Natural killer cell treated with Interleukin-12 subunit alpha and Interleukin-12 subunit beta and Interleukin-15 and Interleukin-18, amount 100 ng/mL, for 72 hours (primary cell): Measurements from ENCODE around the gene CFL2. TPM values are rescaled to one million over a fixed set of nuclear protein-coding genes. Genes with fewer than 3 reads are reported as not detected.
"Not testable (repeated sequence)": the region's sequence is repeated elsewhere in the genome, so short reads cannot be mapped to it uniquely, and the experiment has no call there.

Source experiments
- ATAC-seq, 2 donors: fragments of 150-1000 bp; cut with Tn5 transposase in 1 of 2; sonication (Bioruptor Pico), chemical (Tn5 transposase) in 1 of 2; 2 replicates each; pipeline ENCODE4 v1.10.0; 2021
- DNase-seq: peaks from one replicate; pipeline ENCODE4 v3.0.0; 2022; ENCODE audit warnings: low spot score
- H3K27ac Mint-ChIP-seq, 2 donors: 1 replicate in 1 of 2; 2 replicates in 1 of 2; pipeline ENCODE4 v1.8.0; 2022; ENCODE audit warnings: mixed read lengths in 2 of 2, mild to moderate bottlenecking in 1 of 2, moderate library complexity in 1 of 2
- H3K27me3 Mint-ChIP-seq, 2 donors: 1 replicate in 1 of 2; 2 replicates in 1 of 2; pipeline ENCODE4 v1.8.0; 2022; ENCODE audit warnings: mixed read lengths in 2 of 2
- H3K36me3 Mint-ChIP-seq: one replicate; pipeline ENCODE4 v1.8.0; 2022; ENCODE audit warnings: mixed read lengths
- H3K4me1 Mint-ChIP-seq, 2 donors: 1 replicate in 1 of 2; 2 replicates in 1 of 2; pipeline ENCODE4 v1.8.0; 2022; ENCODE audit warnings: low read depth in 2 of 2, mixed read lengths in 2 of 2, mild to moderate bottlenecking in 1 of 2
- H3K4me3 Mint-ChIP-seq: one replicate; pipeline ENCODE4 v1.8.0; 2022; ENCODE audit warnings: mixed read lengths
- H3K9me3 Mint-ChIP-seq: 2 replicates; pipeline ENCODE4 v1.8.0; 2022; ENCODE audit warnings: mixed read lengths
- total RNA-seq, 2 donors: library from RNA; stranded (reverse); gene quantifications; one replicate each; pipeline ENCODE4 v1.2.3, GENCODE V29; 2022

CFL2 gene
- 1 to 10 TPM; 8.6 to 8.8 TPM for total RNA-seq

GRCh38 chr14:34714320-34715126 is at the start of gene CFL2:
Gene CFL2 (minus strand): TSS chr14:34714593. CDS start chr14:34714540, 53 bp downstream.
- Mint-ChIP-seq H3K27me3 (peaks cover 0 to 5% of the 10 kb centered on the region in 2 donors), H3K36me3 (peaks cover 6% of the 10 kb centered on the region), H3K4me3 (peak within 1 kb of the TSS; percentile 89), H3K4me1 (peaks cover 18 to 23% of the 10 kb centered on the region in 2 donors), H3K27ac (peak within 1 kb of the TSS; percentile 72 to 92), H3K9me3 (no peaks in the 10 kb centered on the region)
- DNase-seq = peak; percentile 79
- ATAC-seq = peak; percentile 95 to 97

- Mint-ChIP-seq H3K36me3 (peaks cover 9% of the 10 kb centered on the region), H3K27ac (peak overlapping the region in 1 of 2 donors; percentile 1), H3K27me3 (no peaks in the 10 kb centered on the region), H3K4me3 (no peak overlapping the region), H3K4me1 (no peaks in the 10 kb centered on the region), H3K9me3 (no peaks in the 10 kb centered on the region)
- DNase-seq (no peak), ATAC-seq (no peak)
Measured at GRCh38 chr14:34755215-34755614, 40.8 kb upstream of the CFL2 start.

GRCh38 chr14:34754687-34755086 is 40.3 kb upstream of the CFL2 start:
- H3K27ac Mint-ChIP-seq = no peak overlapping the region
- H3K36me3 Mint-ChIP-seq = peaks cover 6% of the 10 kb centered on the region
- no peaks in the 10 kb centered on the region for H3K9me3 Mint-ChIP-seq
- no peaks in the 10 kb centered on the region for H3K4me1 Mint-ChIP-seq
- H3K27me3 Mint-ChIP-seq = no peaks in the 10 kb centered on the region
- no peak overlapping the region for H3K4me3 Mint-ChIP-seq
- ATAC-seq = no peak
- no peak for DNase-seq

- no peak for ATAC-seq
- Mint-ChIP-seq H3K27me3 (no peaks in the 10 kb centered on the region), H3K4me1 (peaks cover 0 to 3% of the 10 kb centered on the region in 2 donors), H3K9me3 (no peaks in the 10 kb centered on the region), H3K36me3 (peaks cover 6% of the 10 kb centered on the region), H3K27ac (no peak overlapping the region), H3K4me3 (no peak overlapping the region)
- DNase-seq = no peak
Measured at GRCh38 chr14:34750670-34751069, 36.3 kb upstream of the CFL2 start.

GRCh38 chr14:34750233-34750632 is 35.8 kb upstream of the CFL2 start:
- Mint-ChIP-seq H3K36me3 (peaks cover 2% of the 10 kb centered on the region), H3K4me3 (no peak overlapping the region), H3K27me3 (no peaks in the 10 kb centered on the region), H3K27ac (no peak overlapping the region), H3K4me1 (peaks cover 0 to 3% of the 10 kb centered on the region in 2 donors), H3K9me3 (no peaks in the 10 kb centered on the region)
- ATAC-seq (no peak), DNase-seq (no peak)

- H3K4me3 Mint-ChIP-seq = no peak overlapping the region
- no peak for DNase-seq
- H3K27ac Mint-ChIP-seq = no peak overlapping the region
- H3K36me3 Mint-ChIP-seq = no peaks in the 10 kb centered on the region
- no peaks in the 10 kb centered on the region for H3K27me3 Mint-ChIP-seq
- peaks cover 0 to 3% of the 10 kb centered on the region in 2 donors for H3K4me1 Mint-ChIP-seq
- no peak for ATAC-seq
- no peaks in the 10 kb centered on the region for H3K9me3 Mint-ChIP-seq
Measured at GRCh38 chr14:34749408-34749807, 35.0 kb upstream of the CFL2 start.

GRCh38 chr14:34742270-34743115 is 28.1 kb upstream of the CFL2 start:
- no peaks in the 10 kb centered on the region for H3K36me3 Mint-ChIP-seq
- ATAC-seq (no peak), DNase-seq (no peak)
- no peaks in the 10 kb centered on the region for H3K9me3 Mint-ChIP-seq
- no peak overlapping the region for H3K27ac Mint-ChIP-seq
- H3K4me3 Mint-ChIP-seq = peak overlapping the region; percentile 25
- H3K27me3 Mint-ChIP-seq = no peaks in the 10 kb centered on the region
- peaks cover 18 to 22% of the 10 kb centered on the region in 2 donors for H3K4me1 Mint-ChIP-seq

- H3K9me3 Mint-ChIP-seq = no peaks in the 10 kb centered on the region
- ATAC-seq = peak in 1 of 2 donors; percentile 57
- DNase-seq = no peak
- H3K27me3 Mint-ChIP-seq = no peaks in the 10 kb centered on the region
- H3K4me1 Mint-ChIP-seq = peaks cover 18 to 22% of the 10 kb centered on the region in 2 donors
- H3K27ac Mint-ChIP-seq = no peak overlapping the region
- no peaks in the 10 kb centered on the region for H3K36me3 Mint-ChIP-seq
- no peak overlapping the region for H3K4me3 Mint-ChIP-seq
Measured at GRCh38 chr14:34741840-34742239, 27.4 kb upstream of the CFL2 start.

GRCh38 chr14:34740139-34740538 is 25.7 kb upstream of the CFL2 start:
- not testable (repeated sequence) for H3K27me3 Mint-ChIP-seq, ATAC-seq, H3K36me3 Mint-ChIP-seq, DNase-seq, H3K27ac Mint-ChIP-seq, H3K9me3 Mint-ChIP-seq, H3K4me3 Mint-ChIP-seq
- H3K4me1 Mint-ChIP-seq = peaks cover 18 to 19% of the 10 kb centered on the region in 2 donors

- ATAC-seq, H3K27ac Mint-ChIP-seq, H3K36me3 Mint-ChIP-seq, H3K4me3 Mint-ChIP-seq, H3K27me3 Mint-ChIP-seq, H3K9me3 Mint-ChIP-seq, DNase-seq: not testable (repeated sequence)
- H3K4me1 Mint-ChIP-seq = peaks cover 7 to 11% of the 10 kb centered on the region in 2 donors
Measured at GRCh38 chr14:34737079-34737478, 22.7 kb upstream of the CFL2 start.

- ATAC-seq (no peak), DNase-seq (no peak)
- Mint-ChIP-seq H3K36me3 (no peaks in the 10 kb centered on the region), H3K4me3 (no peak overlapping the region), H3K9me3 (no peaks in the 10 kb centered on the region), H3K27me3 (peaks cover 3 to 10% of the 10 kb centered on the region in 2 donors), H3K27ac (no peak overlapping the region), H3K4me1 (no peaks in the 10 kb centered on the region)
Measured at GRCh38 chr14:34733245-34733644, 18.9 kb upstream of the CFL2 start.

- peaks cover 3 to 10% of the 10 kb centered on the region in 2 donors for H3K27me3 Mint-ChIP-seq
- no peaks in the 10 kb centered on the region for H3K4me1 Mint-ChIP-seq
- no peak for DNase-seq
- no peak overlapping the region for H3K27ac Mint-ChIP-seq
- no peak for ATAC-seq
- H3K4me3 Mint-ChIP-seq = no peak overlapping the region
- H3K36me3 Mint-ChIP-seq = no peaks in the 10 kb centered on the region
- H3K9me3 Mint-ChIP-seq = no peaks in the 10 kb centered on the region
Measured at GRCh38 chr14:34732802-34733201, 18.4 kb upstream of the CFL2 start.

GRCh38 chr14:34723867-34724266 is 9.5 kb upstream of the CFL2 start:
- ATAC-seq (no peak), DNase-seq (no peak)
- no peak overlapping the region for H3K4me3 Mint-ChIP-seq
- peaks cover 0 to 2% of the 10 kb centered on the region in 2 donors for H3K27me3 Mint-ChIP-seq
- no peaks in the 10 kb centered on the region for H3K9me3 Mint-ChIP-seq
- H3K4me1 Mint-ChIP-seq = peaks cover 0 to 2% of the 10 kb centered on the region in 2 donors
- no peaks in the 10 kb centered on the region for H3K36me3 Mint-ChIP-seq
- no peak overlapping the region for H3K27ac Mint-ChIP-seq
